GM19238 (cell line): ENCODE measurements around the gene BCL2L2.

Experiments
- DNase-seq: peaks from one replicate; pipeline ENCODE4 v3.0.0; 2011; ENCODE audit warnings: low spot score; ENCODE audit not compliant: insufficient read length

The BCL2L2 gene

GRCh38 chr14:23355871-23356435, 49.3 kb downstream of the BCL2L2 start:
- DNase-seq, result no peak

- no peak for DNase-seq
Observed at GRCh38 chr14:23356662-23357061, 50.0 kb downstream of the BCL2L2 start.

- no peak for DNase-seq
Observed at GRCh38 chr14:23357261-23357660, 50.6 kb downstream of the BCL2L2 start.

DNA sequence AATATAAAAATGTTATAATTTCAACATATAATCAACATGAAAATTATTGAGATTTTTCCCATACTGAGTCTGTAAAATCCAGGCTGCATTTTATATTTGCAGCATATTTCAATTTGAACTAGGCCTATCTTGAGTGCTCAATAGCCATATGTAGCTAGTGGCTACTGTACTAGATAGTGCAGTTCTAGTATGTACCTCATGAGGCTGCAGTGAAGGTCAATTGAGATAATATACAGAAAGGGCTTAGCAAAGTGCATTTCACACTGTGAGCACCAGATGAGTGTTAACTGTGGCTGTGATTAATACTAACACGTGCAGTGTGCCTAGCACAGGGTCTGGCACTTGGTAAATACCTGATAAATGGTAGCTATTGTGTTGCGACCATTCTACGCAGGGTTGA, 51.4 kb downstream of the BCL2L2 start:
- no peak for DNase-seq

DNA sequence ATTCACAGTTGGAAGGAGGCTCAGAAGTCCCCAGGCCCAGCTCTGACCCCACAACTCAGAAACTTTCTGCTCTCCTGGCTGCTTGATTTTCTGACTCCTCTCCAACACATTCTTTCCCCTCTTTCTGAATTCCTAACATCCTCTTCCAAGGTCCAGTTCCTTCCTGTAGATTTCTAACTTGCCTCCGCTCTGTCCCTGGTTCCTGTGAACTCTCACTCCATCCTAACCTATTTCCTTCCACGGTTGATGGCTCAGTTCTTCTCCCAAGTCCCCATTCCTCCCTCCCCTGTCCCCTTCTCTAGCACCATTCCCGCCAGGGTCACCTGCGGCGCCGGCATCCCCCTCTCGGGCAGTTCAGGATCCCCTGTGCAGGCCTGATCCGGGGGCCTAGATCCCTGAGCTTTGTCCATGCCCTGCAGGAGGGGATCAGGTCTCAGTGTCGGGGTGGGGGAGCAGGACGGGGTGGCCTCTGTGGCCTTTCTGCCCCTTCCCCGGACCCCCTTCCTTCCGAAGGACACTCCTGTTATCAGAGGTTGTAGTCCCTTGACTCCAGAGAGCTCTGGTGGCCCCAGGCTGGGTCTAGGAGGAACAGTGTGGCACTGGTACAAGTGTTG, 52.0 kb downstream of the BCL2L2 start:
- no peak for DNase-seq

DNA sequence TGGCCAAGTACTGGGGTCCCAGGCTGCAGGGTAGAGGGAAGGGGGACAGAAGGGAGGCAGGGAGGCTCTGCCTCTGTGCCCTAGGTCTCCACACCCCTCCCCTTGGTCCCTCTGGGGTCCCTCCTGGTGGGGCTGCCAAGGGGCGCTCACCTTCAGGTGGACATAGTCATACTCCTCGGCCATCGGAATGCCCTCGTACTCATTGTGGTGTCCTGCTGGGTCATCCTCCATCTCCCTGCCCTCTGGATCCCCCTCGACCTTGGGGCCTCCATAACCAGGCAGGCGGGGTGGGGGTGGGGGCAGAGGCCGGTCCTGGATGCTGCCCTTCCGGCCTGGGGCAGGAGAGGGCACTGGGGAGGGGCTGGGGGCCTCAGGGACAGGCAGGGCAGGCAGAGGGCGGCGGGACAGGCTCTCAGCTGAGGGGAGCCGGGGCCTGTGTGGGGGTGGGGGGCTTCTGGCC, 52.6 kb downstream of the BCL2L2 start:
- no peak for DNase-seq

- no peak for DNase-seq
Observed at GRCh38 chr14:23359722-23360447, 53.3 kb downstream of the BCL2L2 start.

DNA sequence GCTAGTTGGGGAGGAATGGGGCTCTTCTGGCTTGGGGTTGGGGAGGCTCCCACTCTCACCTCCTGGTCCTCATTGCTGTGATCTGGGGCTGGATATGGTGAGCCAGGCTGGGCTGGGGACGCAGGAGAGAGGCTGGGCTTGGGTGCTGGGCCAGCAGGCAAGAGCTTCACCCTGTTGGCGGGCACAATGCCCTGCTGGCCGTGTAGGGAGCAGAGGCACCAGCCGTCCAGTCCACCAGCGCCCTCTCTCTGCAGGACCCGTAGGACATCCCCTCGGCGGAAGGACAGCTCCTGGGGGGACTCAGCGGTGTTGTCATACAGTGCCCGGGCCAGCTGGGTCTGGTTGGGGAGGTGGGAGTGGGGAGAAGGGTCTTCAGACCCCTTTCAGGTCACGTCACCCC, 53.9 kb downstream of the BCL2L2 start:
- DNase-seq, result no peak

GRCh38 chr14:23361320-23361719, 54.7 kb downstream of the BCL2L2 start:
- DNase-seq, result no peak
